Neural crest cell (in vitro differentiated cells): ENCODE results near the gene ACVR1. TPM values are rescaled to one million over a fixed set of nuclear protein-coding genes. Genes with fewer than 3 reads are reported as not detected.
A peak's percentile ranks its signal among the peaks of the same experiment; 100 is the strongest.

Experiments
- DNase-seq: peaks from one replicate; pipeline ENCODE4 v3.0.0; 2021; ENCODE audit warnings: low read depth, mixed read lengths, low spot score
- H3K27ac Mint-ChIP-seq: one replicate; pipeline ENCODE4 v1.8.0; 2021; ENCODE audit warnings: mild to moderate bottlenecking, mixed read lengths; ENCODE audit not compliant: unreplicated experiment
- H3K27me3 Mint-ChIP-seq: 2 replicates; pipeline ENCODE4 v1.8.0; 2021; ENCODE audit warnings: low read depth, mild to moderate bottlenecking, mixed read lengths
- H3K36me3 Mint-ChIP-seq: 2 replicates; pipeline ENCODE4 v1.8.0; 2021; ENCODE audit warnings: low read depth, mild to moderate bottlenecking, mixed read lengths
- H3K4me1 Mint-ChIP-seq: 2 replicates; pipeline ENCODE4 v1.8.0; 2021; ENCODE audit warnings: mixed read lengths
- H3K4me3 Mint-ChIP-seq: one replicate; pipeline ENCODE4 v1.8.0; 2021; ENCODE audit warnings: mild to moderate bottlenecking, mixed read lengths
- H3K9me3 Mint-ChIP-seq: 2 replicates; pipeline ENCODE4 v1.8.0; 2021; ENCODE audit warnings: mixed read lengths
- total RNA-seq: library from RNA; stranded (reverse); gene quantifications from 2 replicates; pipeline ENCODE4 v1.2.1, GENCODE V29; 2021
- TF ChIP-seq, protein P1 (sequence below): fragments of 200-600 bp; sonication (generic); conservative IDR thresholded peaks from 2 replicates; pipeline ENCODE4 v1.5.0; 2021; ENCODE audit warnings: antibody characterized with exemption, mild to moderate bottlenecking

The ACVR1 gene
- total RNA-seq, 1 donor from 2014 or later, result 12.5 TPM

DNA sequence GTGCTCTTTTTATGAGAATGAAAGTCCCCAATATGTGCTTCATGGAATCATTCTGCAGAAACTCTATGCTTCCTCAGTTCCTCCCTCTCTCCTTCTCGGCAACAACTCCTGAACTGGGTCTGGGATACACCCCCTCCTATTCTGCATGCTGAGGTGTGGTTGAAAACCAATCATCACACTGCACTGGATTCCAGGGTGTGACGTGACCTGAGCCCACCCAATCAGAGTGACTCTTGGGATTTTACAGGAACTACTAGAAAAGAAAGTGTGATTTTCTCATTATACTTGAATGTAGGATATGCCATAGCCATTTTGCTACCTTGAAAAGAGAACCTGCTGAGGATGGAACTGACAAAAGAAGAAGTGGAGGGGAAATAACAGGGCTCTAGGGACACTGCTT is 36.3 kb downstream of the ACVR1 start:
- H3K27me3 Mint-ChIP-seq, result no peaks in the 10 kb centered on the region
- H3K9me3 Mint-ChIP-seq, result no peaks in the 10 kb centered on the region
- H3K27ac Mint-ChIP-seq, result no peak overlapping the region
- no peaks in the 10 kb centered on the region for H3K36me3 Mint-ChIP-seq
- peaks cover 33% of the 10 kb centered on the region for H3K4me1 Mint-ChIP-seq
- H3K4me3 Mint-ChIP-seq, result no peak overlapping the region
- DNase-seq, result no peak
- TF ChIP-seq, protein P1, sequence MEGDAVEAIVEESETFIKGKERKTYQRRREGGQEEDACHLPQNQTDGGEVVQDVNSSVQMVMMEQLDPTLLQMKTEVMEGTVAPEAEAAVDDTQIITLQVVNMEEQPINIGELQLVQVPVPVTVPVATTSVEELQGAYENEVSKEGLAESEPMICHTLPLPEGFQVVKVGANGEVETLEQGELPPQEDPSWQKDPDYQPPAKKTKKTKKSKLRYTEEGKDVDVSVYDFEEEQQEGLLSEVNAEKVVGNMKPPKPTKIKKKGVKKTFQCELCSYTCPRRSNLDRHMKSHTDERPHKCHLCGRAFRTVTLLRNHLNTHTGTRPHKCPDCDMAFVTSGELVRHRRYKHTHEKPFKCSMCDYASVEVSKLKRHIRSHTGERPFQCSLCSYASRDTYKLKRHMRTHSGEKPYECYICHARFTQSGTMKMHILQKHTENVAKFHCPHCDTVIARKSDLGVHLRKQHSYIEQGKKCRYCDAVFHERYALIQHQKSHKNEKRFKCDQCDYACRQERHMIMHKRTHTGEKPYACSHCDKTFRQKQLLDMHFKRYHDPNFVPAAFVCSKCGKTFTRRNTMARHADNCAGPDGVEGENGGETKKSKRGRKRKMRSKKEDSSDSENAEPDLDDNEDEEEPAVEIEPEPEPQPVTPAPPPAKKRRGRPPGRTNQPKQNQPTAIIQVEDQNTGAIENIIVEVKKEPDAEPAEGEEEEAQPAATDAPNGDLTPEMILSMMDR, result no peak

DNA sequence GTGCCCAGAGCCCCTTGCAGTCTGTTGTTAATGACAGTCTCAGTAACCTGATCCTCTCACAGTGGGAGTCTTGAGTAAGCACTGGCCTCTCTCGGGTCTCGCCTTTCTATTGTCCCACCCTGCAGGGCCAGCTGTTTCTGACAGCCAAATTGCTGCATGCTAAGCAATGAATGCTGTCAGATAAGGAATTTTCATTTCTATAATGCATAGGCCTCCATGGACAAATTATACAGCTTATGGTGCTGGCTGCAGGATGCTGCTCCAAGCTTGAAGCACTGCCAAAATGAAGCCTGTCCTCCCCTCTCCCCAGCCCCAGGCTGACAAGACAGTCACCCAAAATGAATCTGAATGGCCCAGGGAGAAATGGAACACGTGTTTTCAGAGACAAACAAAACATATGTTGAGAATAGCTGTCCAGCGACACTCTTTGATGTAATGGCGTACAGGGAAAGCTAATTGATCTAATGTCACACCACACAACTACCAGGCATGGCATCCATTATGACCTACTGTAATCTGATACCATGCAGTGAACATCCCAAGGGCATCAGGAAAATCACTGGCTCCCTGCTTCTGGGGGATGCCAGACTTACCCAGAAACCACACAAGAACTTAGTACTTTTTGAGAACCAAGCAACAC is 36.8 kb downstream of the ACVR1 start:
- Mint-ChIP-seq H3K27ac (no peak overlapping the region), H3K27me3 (no peaks in the 10 kb centered on the region), H3K4me1 (peaks cover 33% of the 10 kb centered on the region), H3K9me3 (no peaks in the 10 kb centered on the region), H3K36me3 (no peaks in the 10 kb centered on the region), H3K4me3 (peak overlapping the region; percentile 13)
- peak; percentile 36 for DNase-seq
- TF ChIP-seq, protein P1, result no peak

DNA sequence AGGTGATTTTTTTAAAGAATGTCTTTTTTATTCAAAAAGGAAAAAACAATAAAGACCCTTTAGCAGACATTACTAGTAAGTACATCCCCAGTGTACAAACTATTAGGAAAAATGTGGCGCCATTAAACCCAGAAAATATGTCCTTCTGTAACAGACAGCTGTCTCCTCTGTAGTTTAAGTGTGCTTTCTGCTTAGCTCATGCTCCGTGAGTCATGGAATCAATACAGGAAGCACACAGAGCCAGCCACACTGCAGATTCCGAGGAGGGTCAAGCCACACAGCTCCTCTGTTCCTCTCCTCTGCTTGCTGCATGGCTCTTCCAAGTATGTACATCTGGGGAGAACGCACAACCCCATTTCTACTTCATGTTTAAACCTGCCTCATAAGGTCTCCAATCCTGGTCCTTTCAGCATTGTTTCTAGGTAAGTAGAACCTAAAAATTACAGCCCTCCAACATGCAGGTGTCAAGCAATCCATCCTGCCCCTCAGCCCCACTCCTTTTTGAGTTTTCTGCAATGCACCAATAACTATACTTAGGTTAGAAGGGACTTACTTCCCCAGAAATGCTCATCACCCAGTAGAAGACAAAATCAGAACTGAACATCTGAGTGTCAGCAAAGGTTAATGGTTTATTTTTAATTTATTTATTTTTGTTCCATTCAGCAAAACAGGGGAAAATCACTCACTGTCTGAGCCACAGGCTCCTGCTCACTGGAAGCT is 37.5 kb downstream of the ACVR1 start:
- Mint-ChIP-seq H3K4me3 (peak overlapping the region; percentile 13), H3K9me3 (no peaks in the 10 kb centered on the region), H3K27me3 (no peaks in the 10 kb centered on the region), H3K36me3 (no peaks in the 10 kb centered on the region), H3K4me1 (peaks cover 33% of the 10 kb centered on the region), H3K27ac (no peak overlapping the region)
- TF ChIP-seq, protein P1, result no peak
- no peak for DNase-seq

DNA sequence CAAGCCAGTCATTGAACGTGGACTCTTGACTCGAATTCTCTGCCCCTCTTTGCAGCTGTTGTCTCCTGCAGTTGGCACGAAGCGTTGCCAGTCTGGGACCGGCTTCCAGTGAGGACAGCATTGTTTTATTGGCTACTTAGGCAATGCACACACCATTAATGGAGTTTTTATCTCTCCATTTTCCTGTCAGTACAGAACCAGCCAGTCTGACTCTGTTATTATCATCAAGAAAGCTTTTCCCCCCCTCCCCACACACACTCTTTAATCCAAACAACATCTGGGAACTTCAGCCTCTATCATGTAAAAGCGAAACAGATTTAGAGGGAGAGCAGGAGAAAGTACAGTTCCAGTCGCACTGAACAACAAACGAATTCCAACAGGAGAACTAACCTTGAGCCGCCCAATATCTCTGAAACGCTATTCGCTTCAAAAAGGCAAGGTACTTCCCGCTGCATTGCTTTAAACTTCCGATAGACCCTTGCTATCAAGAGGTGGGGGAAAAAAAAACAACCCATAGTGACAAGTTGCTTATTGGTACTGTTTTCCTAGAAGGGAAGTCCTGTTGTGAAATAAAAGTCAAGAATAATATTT is 38.2 kb downstream of the ACVR1 start:
- no peaks in the 10 kb centered on the region for H3K27me3 Mint-ChIP-seq
- no peaks in the 10 kb centered on the region for H3K36me3 Mint-ChIP-seq
- peaks cover 33% of the 10 kb centered on the region for H3K4me1 Mint-ChIP-seq
- H3K27ac Mint-ChIP-seq, result no peak overlapping the region
- DNase-seq, result no peak
- no peaks in the 10 kb centered on the region for H3K9me3 Mint-ChIP-seq
- H3K4me3 Mint-ChIP-seq, result no peak overlapping the region
- TF ChIP-seq, protein P1, result no peak

DNA sequence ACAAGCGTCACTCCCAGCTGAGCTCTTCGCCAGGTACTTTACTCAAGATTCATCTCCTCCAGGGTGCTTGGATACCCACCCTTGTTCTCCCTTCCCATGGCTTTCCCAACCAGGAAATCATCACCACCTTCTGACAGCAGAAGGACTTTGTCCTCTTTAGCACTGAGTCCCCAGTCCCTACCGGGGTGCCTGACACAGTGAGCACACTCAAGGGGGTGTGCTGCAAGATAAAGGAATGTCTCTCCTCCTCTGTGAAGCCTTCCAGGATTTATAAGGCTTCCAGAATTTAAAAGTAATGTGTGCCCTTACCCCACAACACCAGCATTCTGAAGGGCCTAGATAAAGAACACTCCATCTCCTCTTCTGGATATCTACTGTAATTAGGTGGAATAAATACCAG is 39.6 kb downstream of the ACVR1 start:
- no peak for DNase-seq
- TF ChIP-seq, protein P1, result no peak
- H3K36me3 Mint-ChIP-seq, result no peaks in the 10 kb centered on the region
- H3K27ac Mint-ChIP-seq, result no peak overlapping the region
- H3K4me3 Mint-ChIP-seq, result no peak overlapping the region
- peaks cover 33% of the 10 kb centered on the region for H3K4me1 Mint-ChIP-seq
- no peaks in the 10 kb centered on the region for H3K27me3 Mint-ChIP-seq
- no peaks in the 10 kb centered on the region for H3K9me3 Mint-ChIP-seq
